Tibial nerve (tissue), 4 donors: Measurements from ENCODE around the gene FAR1.

ENCODE experiments used
- CTCF ChIP-seq, 5 experiments: fragments of 200-600 bp in 3 of 5; fragments of 450-650 bp in 2 of 5; sonication (generic) in 3 of 5; IDR thresholded peaks; one replicate each; pipeline ENCODE4 v1.5.1; 2016 to 2019; ENCODE audit warnings: antibody characterized with exemption in 5 of 5, mild to moderate bottlenecking in 3 of 5, moderate library complexity in 2 of 5
- EP300 ChIP-seq, 2 donors: sonication (generic); formaldehyde crosslinking; IDR thresholded peaks; one replicate each; pipeline ENCODE4 v1.6.1; 2017; ENCODE audit warnings: antibody characterized with exemption in 2 of 2, mild to moderate bottlenecking in 1 of 2
- POLR2A ChIP-seq, 2 donors: fragments of 450-650 bp; IDR thresholded peaks; one replicate each; pipeline ENCODE4 v1.6.1; 2017; ENCODE audit warnings: antibody characterized with exemption in 2 of 2, mild to moderate bottlenecking in 2 of 2, moderate library complexity in 2 of 2

DNA sequence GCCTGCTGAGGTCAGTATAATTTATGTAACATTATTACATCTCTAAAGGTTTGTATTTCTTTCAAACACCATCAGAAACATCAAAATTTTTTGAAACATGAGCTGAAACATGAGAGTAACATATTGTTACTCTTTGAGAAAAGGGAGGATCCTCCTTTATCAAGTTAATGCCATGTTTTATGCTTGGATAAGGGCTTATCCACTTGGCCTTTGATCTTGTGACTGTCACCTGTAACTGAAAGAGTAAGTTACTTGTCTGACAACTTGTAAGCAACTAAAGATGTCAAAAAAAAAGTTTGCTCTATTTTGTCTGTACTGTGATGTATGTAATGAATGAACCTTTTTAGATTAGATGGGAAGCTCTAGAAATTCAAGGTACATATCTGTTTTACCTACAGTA lies 59.6 kb downstream of the FAR1 start:
- TF ChIP-seq POLR2A (IDR thresholded peaks at IDR 0.05) (no peak), CTCF (IDR thresholded peaks at IDR 0.05) (no peak), EP300 (IDR thresholded peaks at IDR 0.05) (no peak)
